MM.1S (cell line): ENCODE data around the gene TRIM29.

Experiments
- DNase-seq: peaks from one replicate; pipeline ENCODE4 v3.0.0-alpha.2; 2015
- H2AFZ ChIP-seq: fragments of 300-600 bp; sonication (generic); 2 replicates; pipeline ENCODE4 v1.6.0; 2016; ENCODE audit warnings: antibody characterized with exemption, low read length
- H3F3A ChIP-seq: fragments of 300-600 bp; sonication (generic); 2 replicates; pipeline ENCODE4 v1.6.1; 2016; ENCODE audit warnings: mild to moderate bottlenecking, antibody characterized with exemption, low read length, moderate library complexity, mixed read lengths; ENCODE audit not compliant: insufficient read depth
- H3K27ac ChIP-seq: fragments of 300-600 bp; sonication (generic); 2 replicates; pipeline ENCODE4 v1.5.1; 2016; ENCODE audit warnings: mild to moderate bottlenecking, low read length
- H3K27me3 ChIP-seq: fragments of 300-600 bp; sonication (generic); replicated peaks from 2 replicates; pipeline ENCODE4 v1.6.0; 2016; ENCODE audit warnings: low read length; ENCODE audit not compliant: insufficient read depth
- H3K36me3 ChIP-seq: fragments of 300-600 bp; sonication (generic); replicated peaks from 2 replicates; pipeline ENCODE4 v1.6.1; 2016; ENCODE audit warnings: mild to moderate bottlenecking, low read length, mixed read lengths; ENCODE audit not compliant: insufficient read depth
- H3K4me1 ChIP-seq: fragments of 300-600 bp; sonication (generic); 2 replicates; pipeline ENCODE4 v1.6.1; 2016; ENCODE audit warnings: low read length, mixed read lengths
- H3K4me2 ChIP-seq: fragments of 300-600 bp; sonication (generic); 2 replicates; pipeline ENCODE4 v1.6.0; 2016; ENCODE audit warnings: low read depth, low read length
- H3K4me3 ChIP-seq: fragments of 300-600 bp; sonication (generic); 2 replicates; pipeline ENCODE4 v1.5.1; 2016; ENCODE audit warnings: low read length, mixed read lengths
- H3K79me2 ChIP-seq: fragments of 300-600 bp; sonication (generic); 2 replicates; pipeline ENCODE4 v1.6.1; 2016; ENCODE audit warnings: mixed run types, low read length, mixed read lengths
- H3K9ac ChIP-seq: fragments of 300-600 bp; sonication (generic); 2 replicates; pipeline ENCODE4 v1.6.1; 2016; ENCODE audit warnings: low read length, mixed read lengths
- H3K9me2 ChIP-seq: fragments of 300-600 bp; sonication (generic); replicated peaks from 2 replicates; pipeline ENCODE4 v1.6.1; 2016; ENCODE audit warnings: mild to moderate bottlenecking, low read length, mixed read lengths; ENCODE audit not compliant: insufficient read depth
- H3K9me3 ChIP-seq: fragments of 300-600 bp; sonication (generic); replicated peaks from 2 replicates; pipeline ENCODE4 v1.6.1; 2016; ENCODE audit warnings: mild to moderate bottlenecking, low read length, mixed read lengths; ENCODE audit not compliant: insufficient read depth
- H4K20me1 ChIP-seq: fragments of 300-600 bp; sonication (generic); 2 replicates; pipeline ENCODE4 v1.6.1; 2016; ENCODE audit warnings: mild to moderate bottlenecking, low read length, moderate library complexity, mixed read lengths; ENCODE audit not compliant: insufficient read depth
- EZH2 ChIP-seq: fragments of 300-600 bp; sonication (generic); optimal IDR thresholded peaks from 2 replicates; pipeline ENCODE3; 2017; ENCODE audit warnings: low read depth, mild to moderate bottlenecking, antibody characterized with exemption, low read length, mixed read lengths
- EZH2phosphoT487 ChIP-seq: fragments of 300-600 bp; sonication (generic); IDR thresholded peaks from 2 replicates; pipeline ENCODE4 v1.6.1; 2018; ENCODE audit warnings: antibody characterized with exemption, low read length
- TF ChIP-seq, protein P1 (sequence below): fragments of 300-600 bp; sonication (generic); IDR thresholded peaks from 2 replicates; pipeline ENCODE4 v1.5.1; 2016; ENCODE audit warnings: antibody characterized with exemption, low read length, mixed read lengths

The TRIM29 gene

DNA sequence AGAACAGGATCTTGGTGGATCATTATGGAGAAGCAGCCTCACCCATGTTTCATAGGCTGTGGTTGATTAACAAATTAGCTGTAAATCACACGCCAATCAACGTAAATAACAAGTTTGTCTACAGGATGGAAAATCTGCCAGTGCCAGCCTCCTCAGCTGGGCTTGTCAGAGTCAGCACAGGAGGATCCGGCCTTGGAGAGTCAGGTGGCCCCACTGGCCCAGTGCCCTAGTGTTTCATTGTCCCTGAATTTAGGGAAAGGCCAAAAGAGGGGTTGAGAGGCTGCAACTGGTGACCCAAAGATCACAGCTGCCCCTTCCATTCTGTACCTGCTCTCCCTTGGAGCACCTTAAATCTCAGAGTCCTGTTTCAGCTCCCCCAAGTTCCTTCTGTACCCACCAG is 42.4 kb downstream of the TRIM29 start:
- no peaks in the 10 kb centered on the region for H3K9me2 ChIP-seq
- no peak overlapping the region for H3K9ac ChIP-seq
- DNase-seq: no peak

DNA sequence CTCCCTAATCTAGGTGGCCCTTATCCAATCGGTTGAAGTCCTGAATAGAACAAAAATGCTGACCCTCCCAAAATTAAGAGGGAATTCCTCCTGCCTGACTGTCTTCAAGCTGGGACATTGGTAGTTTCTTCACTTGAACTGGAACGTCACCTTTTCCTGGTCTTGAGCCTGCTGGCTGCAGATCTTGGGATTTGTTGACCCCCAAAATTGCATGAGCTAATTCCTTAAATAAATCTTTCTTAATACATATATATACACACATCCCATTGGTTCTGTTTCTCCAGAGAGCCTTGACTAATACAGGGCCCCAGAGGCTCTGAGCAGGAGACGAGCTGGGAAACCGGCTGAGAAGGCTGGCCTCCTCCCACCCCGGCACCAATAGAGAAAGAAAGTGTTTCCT is 46.2 kb downstream of the TRIM29 start:
- peaks cover 22% of the 10 kb centered on the region; the same call in 1 of the 2 replicates for H3K27me3 ChIP-seq
- H3K79me2 ChIP-seq: no peaks in the 10 kb centered on the region
- H3K9me2 ChIP-seq: no peaks in the 10 kb centered on the region
- no peak for DNase-seq
- no peak overlapping the region for H2AFZ ChIP-seq
- TF ChIP-seq, protein P1, sequence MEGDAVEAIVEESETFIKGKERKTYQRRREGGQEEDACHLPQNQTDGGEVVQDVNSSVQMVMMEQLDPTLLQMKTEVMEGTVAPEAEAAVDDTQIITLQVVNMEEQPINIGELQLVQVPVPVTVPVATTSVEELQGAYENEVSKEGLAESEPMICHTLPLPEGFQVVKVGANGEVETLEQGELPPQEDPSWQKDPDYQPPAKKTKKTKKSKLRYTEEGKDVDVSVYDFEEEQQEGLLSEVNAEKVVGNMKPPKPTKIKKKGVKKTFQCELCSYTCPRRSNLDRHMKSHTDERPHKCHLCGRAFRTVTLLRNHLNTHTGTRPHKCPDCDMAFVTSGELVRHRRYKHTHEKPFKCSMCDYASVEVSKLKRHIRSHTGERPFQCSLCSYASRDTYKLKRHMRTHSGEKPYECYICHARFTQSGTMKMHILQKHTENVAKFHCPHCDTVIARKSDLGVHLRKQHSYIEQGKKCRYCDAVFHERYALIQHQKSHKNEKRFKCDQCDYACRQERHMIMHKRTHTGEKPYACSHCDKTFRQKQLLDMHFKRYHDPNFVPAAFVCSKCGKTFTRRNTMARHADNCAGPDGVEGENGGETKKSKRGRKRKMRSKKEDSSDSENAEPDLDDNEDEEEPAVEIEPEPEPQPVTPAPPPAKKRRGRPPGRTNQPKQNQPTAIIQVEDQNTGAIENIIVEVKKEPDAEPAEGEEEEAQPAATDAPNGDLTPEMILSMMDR: no peak
- TF ChIP-seq EZH2phosphoT487 (no peak), EZH2 (no peak)
- no peak overlapping the region for H3K9ac ChIP-seq
- H4K20me1 ChIP-seq: no peaks in the 10 kb centered on the region
- no peaks in the 10 kb centered on the region for H3K36me3 ChIP-seq
- H3F3A ChIP-seq: no peaks in the 10 kb centered on the region
- no peaks in the 10 kb centered on the region for H3K4me1 ChIP-seq
- no peaks in the 10 kb centered on the region for H3K9me3 ChIP-seq
- H3K4me3 ChIP-seq: no peak overlapping the region
- no peak overlapping the region for H3K4me2 ChIP-seq
- no peak overlapping the region for H3K27ac ChIP-seq

More for the DNA sequence above, 42.4 kb downstream of the TRIM29 start:
- Histone ChIP-seq H3K27ac (no peak overlapping the region), H2AFZ (no peak overlapping the region), H3K27me3 (peaks cover 52% of the 10 kb centered on the region), H3K36me3 (no peaks in the 10 kb centered on the region), H3F3A (no peaks in the 10 kb centered on the region), H3K4me3 (no peak overlapping the region), H4K20me1 (no peaks in the 10 kb centered on the region), H3K4me2 (no peak overlapping the region), H3K79me2 (no peaks in the 10 kb centered on the region), H3K4me1 (no peaks in the 10 kb centered on the region), H3K9me3 (no peaks in the 10 kb centered on the region)
- no peak for TF ChIP-seq EZH2
- TF ChIP-seq, protein P1: no peak
- TF ChIP-seq EZH2phosphoT487: no peak

DNA sequence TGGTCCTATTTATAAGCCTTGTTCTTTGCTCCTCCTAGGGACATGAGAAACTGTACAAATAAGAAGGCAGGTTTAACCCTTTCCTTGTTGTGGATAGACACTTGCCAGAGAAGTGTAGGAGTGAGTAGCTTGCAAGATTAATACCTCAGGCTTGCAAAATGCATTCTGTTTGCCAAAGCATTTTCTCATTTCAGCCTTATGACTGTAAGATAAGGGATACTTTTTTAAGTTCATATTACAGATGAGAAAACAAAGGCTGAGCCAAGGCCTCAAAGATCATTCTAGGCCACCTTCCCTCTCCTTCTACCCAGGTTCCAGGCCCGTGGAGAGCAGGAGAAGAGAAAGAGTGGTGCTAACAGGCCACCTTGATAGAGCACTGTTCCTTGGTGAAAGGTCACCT is 46.8 kb downstream of the TRIM29 start:
- no peaks in the 10 kb centered on the region for H3F3A ChIP-seq
- H3K4me2 ChIP-seq: no peak overlapping the region
- H3K4me3 ChIP-seq: no peak overlapping the region
- H3K27ac ChIP-seq: no peak overlapping the region
- no peak for TF ChIP-seq EZH2
- TF ChIP-seq, protein P1: no peak
- TF ChIP-seq EZH2phosphoT487: no peak
- no peaks in the 10 kb centered on the region for H3K36me3 ChIP-seq
- no peak overlapping the region for H2AFZ ChIP-seq
- no peaks in the 10 kb centered on the region for H3K9me3 ChIP-seq
- H4K20me1 ChIP-seq: no peaks in the 10 kb centered on the region
- no peak overlapping the region for H3K9ac ChIP-seq
- no peaks in the 10 kb centered on the region for H3K9me2 ChIP-seq
- H3K4me1 ChIP-seq: no peaks in the 10 kb centered on the region
- DNase-seq: no peak
- H3K27me3 ChIP-seq: peaks cover 21% of the 10 kb centered on the region; the same call in 1 of the 2 replicates
- H3K79me2 ChIP-seq: no peaks in the 10 kb centered on the region
